Thyroid gland (tissue), 4 donors: ENCODE measurements around the gene TREX2. TPM values are rescaled to one million over a fixed set of nuclear protein-coding genes. Genes with fewer than 3 reads are reported as not detected.

Source experiments
- DNase-seq, 2 donors: peaks; one replicate each; pipeline ENCODE4 v3.0.0-alpha.2; 2019
- H3K27ac ChIP-seq, 3 donors: fragments of 200-600 bp; sonication (generic); 1 replicate in 2 of 3; 2 replicates in 1 of 3; pipeline ENCODE4 v1.5.1; 2016 to 2019; ENCODE audit warnings: mild to moderate bottlenecking in 1 of 3, moderate library complexity in 1 of 3
- H3K27me3 ChIP-seq: fragments of 200-600 bp; sonication (generic); one replicate; pipeline ENCODE4 v1.5.1; 2019
- H3K36me3 ChIP-seq, 2 donors: fragments of 200-600 bp; sonication (generic); one replicate each; pipeline ENCODE4 v1.5.1; 2016 to 2019
- H3K4me1 ChIP-seq, 2 donors: fragments of 200-600 bp; sonication (generic); one replicate each; pipeline ENCODE4 v1.5.1; 2017 to 2019
- H3K4me3 ChIP-seq, 3 donors: fragments of 200-600 bp; sonication (generic); replicated peaks in 1 of 3; 1 replicate in 2 of 3; 2 replicates in 1 of 3; pipeline ENCODE4 v1.5.1; 2016; ENCODE audit warnings: mild to moderate bottlenecking in 1 of 3
- H3K9me3 ChIP-seq: fragments of 200-600 bp; sonication (generic); one replicate; pipeline ENCODE4 v1.5.1; 2017
- CTCF ChIP-seq, 6 experiments: fragments of 200-600 bp in 3 of 6; fragments of 450-650 bp in 3 of 6; sonication (generic) in 3 of 6; IDR thresholded peaks; one replicate each; pipeline ENCODE4 v1.5.1; 2016 to 2019; ENCODE audit warnings: antibody characterized with exemption in 6 of 6, mild to moderate bottlenecking in 2 of 6, inconsistent platforms in 1 of 6, moderate library complexity in 1 of 6
- POLR2A ChIP-seq, 2 donors: fragments of 450-650 bp; IDR thresholded peaks; one replicate each; pipeline ENCODE4 v1.6.1; 2017; ENCODE audit warnings: antibody characterized with exemption in 2 of 2, mild to moderate bottlenecking in 2 of 2, moderate library complexity in 1 of 2
- WGBS, 2 donors: methylation state at CpG; one replicate each; pipeline ENCODE4 v1.1.5; 2017; 5-methylcytosine and 5-hydroxymethylcytosine counted together
- intact Hi-C: fragments of 100-400 bp; cut with DNase I; formaldehyde crosslinking; loops from one replicate; pipeline ENCODE4 v1.15.1; 2023
- total RNA-seq, 4 donors: library from RNA; depleted of rRNA; stranded (reverse); fragments of >200 nt; gene quantifications; one replicate each; pipeline ENCODE4 v1.2.3, GENCODE V29; 2016

The TREX2 gene
- total RNA-seq, 4 donors from 2014 or later: 0.40 to 8.9 (median 3.2) TPM; not detected in 1

GRCh38 chrX:153445106-153445855, 575 bp downstream of the TREX2 start:
- no peaks in the 10 kb centered on the region for H3K27me3 ChIP-seq
- no peak overlapping the region for H3K4me3 ChIP-seq
- H3K27ac ChIP-seq: no peak overlapping the region
- WGBS, 2 donors: 95 to 100% methylated on average over 2 to 7 of the region's 35 CpGs
- DNase-seq: no peak
- TF ChIP-seq CTCF (IDR thresholded peaks at IDR 0.05) (no peak), POLR2A (IDR thresholded peaks at IDR 0.05) (no peak)
- intact Hi-C loops: no loop called here
- H3K9me3 ChIP-seq: no peaks in the 10 kb centered on the region
- H3K4me1 ChIP-seq: no peaks in the 10 kb centered on the region
- H3K36me3 ChIP-seq: no peaks in the 10 kb centered on the region

- no peak for DNase-seq
- no peaks in the 10 kb centered on the region for H3K27me3 ChIP-seq
- 92% methylated on average over 14 of the region's 37 CpGs; no CpG with 5 or more reads in 1 of the 2 donors for WGBS, 2 donors
- H3K4me1 ChIP-seq: no peaks in the 10 kb centered on the region
- H3K27ac ChIP-seq: no peak overlapping the region
- intact Hi-C loops: no loop called here
- no peaks in the 10 kb centered on the region for H3K36me3 ChIP-seq
- TF ChIP-seq CTCF (IDR thresholded peaks at IDR 0.05) (no peak), POLR2A (IDR thresholded peaks at IDR 0.05) (no peak)
- H3K4me3 ChIP-seq: no peak overlapping the region
- no peaks in the 10 kb centered on the region for H3K9me3 ChIP-seq
Observed at GRCh38 chrX:153444333-153445011, 1.4 kb downstream of the TREX2 start.

GRCh38 chrX:153443476-153444332, 2.2 kb downstream of the TREX2 start:
- no peaks in the 10 kb centered on the region for H3K36me3 ChIP-seq
- H3K4me1 ChIP-seq: no peaks in the 10 kb centered on the region
- TF ChIP-seq POLR2A (IDR thresholded peaks at IDR 0.05): no peak
- TF ChIP-seq CTCF (IDR thresholded peaks at IDR 0.05): no peak
- H3K27me3 ChIP-seq: no peaks in the 10 kb centered on the region
- no peak overlapping the region for H3K27ac ChIP-seq
- H3K4me3 ChIP-seq: no peak overlapping the region
- no peaks in the 10 kb centered on the region for H3K9me3 ChIP-seq
- no peak for DNase-seq
- intact Hi-C loops: no loop called here
- 91% methylated on average over 6 of the region's 25 CpGs; no CpG with 5 or more reads in 1 of the 2 donors for WGBS, 2 donors

GRCh38 chrX:153442463-153442862, 3.4 kb downstream of the TREX2 start:
- intact Hi-C loops: no loop called here
- TF ChIP-seq POLR2A (IDR thresholded peaks at IDR 0.05): no peak
- TF ChIP-seq CTCF (IDR thresholded peaks at IDR 0.05): no peak
- Histone ChIP-seq H3K4me1 (no peaks in the 10 kb centered on the region), H3K9me3 (no peaks in the 10 kb centered on the region), H3K4me3 (no peak overlapping the region), H3K27ac (no peak overlapping the region), H3K36me3 (no peaks in the 10 kb centered on the region), H3K27me3 (no peaks in the 10 kb centered on the region)
- WGBS, 2 donors: 81 to 100% methylated on average over 3 to 4 of the region's 5 CpGs
- DNase-seq: no peak
